ENCODE results near the gene KRTAP2-4. TPM values are rescaled to one million over a fixed set of nuclear protein-coding genes. Genes with fewer than 3 reads are reported as not detected.

Gene KRTAP2-4, protein sequence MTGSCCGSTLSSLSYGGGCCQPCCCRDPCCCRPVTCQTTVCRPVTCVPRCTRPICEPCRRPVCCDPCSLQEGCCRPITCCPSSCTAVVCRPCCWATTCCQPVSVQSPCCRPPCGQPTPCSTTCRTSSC
- not detected in 2 replicates for total RNA-seq

DNA sequence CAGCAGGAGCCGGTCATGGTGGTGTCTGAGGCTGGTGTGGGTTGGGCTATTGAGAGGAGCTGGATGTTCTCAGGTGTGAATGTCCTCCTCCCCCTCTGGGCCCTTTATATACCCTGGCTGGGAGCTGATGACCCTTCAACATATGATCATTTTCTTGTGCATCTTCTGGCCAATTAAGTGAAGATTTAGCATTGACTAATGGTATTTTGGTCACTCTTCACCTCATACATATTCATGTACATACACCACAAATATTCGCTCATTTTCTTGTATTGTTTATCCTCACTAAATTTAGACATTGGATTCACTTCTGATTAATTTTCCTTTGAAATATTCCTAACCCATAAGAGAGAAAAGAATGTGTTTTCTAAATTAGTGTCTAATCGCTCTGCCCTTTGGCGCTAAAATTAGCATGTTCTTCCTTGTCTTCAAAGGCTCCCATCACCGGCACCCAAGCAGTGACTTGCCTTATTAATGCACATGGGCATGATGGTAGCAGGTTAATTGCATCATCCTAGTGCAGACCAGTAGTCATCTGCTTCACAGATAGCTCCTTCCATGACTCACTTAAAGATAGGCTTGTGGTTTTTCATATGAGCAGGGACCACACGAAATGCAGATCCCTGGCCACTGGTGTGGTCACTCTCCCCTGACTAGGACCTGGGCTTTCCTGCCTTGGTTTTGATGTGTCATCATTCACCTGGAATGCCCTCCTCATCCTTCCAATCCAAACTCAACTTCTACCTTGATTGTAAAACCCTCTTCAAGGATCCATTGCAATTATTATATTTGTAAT is at the start of gene KRTAP2-4:
Gene KRTAP2-4 (minus strand): TSS at position 51 of the 796 bp plus-strand sequence. CDS start 34 bp downstream, at position 17.

DNA sequence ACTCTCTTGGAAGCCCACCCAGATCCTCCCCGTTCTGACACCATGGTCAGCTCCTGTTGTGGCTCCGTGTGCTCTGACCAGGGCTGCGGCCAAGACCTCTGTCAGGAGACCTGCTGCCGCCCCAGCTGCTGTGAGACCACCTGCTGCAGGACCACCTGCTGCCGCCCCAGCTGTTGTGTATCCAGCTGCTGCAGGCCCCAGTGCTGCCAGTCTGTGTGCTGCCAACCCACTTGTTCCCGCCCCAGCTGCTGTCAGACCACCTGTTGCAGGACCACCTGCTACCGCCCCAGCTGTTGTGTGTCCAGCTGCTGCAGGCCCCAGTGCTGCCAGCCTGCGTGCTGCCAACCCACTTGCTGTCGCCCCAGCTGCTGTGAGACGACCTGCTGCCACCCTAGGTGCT is 39.7 kb upstream of the KRTAP2-4 start, which contains the start of gene KRTAP4-9:
Gene KRTAP4-9 (plus strand): TSS at position 43 of the 400 bp plus-strand sequence. CDS start 0 bp downstream, at position 43.

DNA sequence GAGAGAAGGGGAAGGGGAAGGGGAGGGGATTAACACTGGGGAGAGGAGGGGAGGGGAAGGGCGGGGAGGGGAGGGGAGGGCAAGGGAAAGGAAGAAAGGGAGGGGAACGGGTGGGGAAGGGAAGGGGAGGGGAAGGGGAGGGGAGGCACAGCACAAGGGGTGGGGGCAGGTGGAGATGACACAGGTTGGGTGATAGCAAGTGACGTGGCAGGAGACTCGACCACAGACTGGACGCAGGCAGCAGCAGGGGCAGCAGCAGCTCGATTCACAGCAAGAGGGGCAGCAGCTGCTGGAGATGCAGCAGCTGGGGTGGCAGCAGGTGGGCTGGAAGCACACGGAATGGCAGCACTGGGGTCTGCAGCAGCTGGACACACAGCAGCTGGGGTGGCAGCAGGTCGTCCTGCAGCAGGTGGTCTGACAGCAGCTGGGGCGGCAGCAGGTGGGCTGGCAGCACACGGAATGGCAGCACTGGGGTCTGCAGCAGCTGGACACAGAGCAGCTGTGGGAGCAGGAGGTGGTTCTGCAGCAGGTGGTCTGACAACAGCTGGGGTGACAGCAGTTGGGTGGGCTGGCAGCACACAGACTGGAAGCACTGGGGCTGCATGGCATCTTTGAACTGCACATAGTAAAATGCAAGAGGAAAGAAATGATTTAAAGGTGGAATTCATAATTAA is 36.0 kb upstream of the KRTAP2-4 start, which contains the start of gene KRTAP4-16:
Gene KRTAP4-16 (minus strand): TSS at position 624 of the 674 bp plus-strand sequence. CDS start 0 bp downstream, at position 624.

DNA sequence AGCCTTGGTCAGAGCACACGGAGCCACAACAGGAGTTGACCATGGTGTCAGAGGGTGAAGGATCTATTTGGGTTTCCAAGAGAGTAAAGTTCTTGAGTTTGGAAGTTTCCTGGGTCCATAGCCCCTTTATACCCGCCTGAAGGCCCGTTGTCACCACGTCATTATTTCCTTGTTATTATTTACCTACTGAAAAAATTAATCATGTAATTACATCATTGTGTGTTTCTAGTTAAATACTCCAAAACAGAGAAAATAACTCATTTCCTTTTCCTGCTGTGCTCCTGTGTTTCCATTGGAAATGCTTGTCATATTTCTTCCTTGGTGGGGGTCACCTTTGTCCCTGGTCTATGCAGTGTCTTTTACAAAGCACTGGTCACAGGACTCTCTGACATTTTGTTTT is 32.4 kb upstream of the KRTAP2-4 start, which contains the start of gene KRTAP4-8:
Gene KRTAP4-8 (minus strand): TSS at position 101 of the 400 bp plus-strand sequence. CDS start 58 bp downstream, at position 43.

DNA sequence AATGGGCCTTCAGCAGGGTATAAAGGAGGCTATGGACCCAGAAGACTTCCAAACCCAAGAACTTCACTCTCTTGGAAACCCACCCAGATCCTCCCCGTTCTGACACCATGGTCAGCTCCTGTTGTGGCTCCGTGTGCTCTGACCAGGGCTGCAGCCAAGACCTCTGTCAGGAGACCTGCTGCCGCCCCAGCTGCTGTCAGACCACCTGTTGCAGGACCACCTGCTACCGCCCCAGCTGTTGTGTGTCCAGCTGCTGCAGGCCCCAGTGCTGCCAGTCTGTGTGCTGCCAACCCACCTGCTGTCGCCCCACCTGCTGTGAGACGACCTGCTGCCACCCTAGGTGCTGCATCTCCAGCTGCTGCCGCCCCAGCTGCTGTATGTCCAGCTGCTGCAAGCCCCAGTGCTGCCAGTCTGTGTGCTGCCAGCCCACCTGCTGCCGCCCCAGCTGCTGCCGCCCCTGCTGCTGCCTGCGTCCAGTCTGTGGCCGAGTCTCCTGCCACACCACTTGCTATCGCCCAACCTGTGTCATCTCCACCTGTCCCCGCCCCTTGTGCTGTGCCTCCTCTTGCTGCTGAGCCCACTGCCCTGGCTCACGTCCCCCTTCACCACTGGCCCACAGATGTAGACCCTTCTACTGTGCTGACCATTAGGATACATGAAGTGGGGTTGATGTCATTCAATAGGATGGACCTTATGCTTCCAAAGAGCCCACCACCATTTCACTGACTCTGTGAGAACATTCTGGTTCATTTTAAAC is 18.6 kb upstream of the KRTAP2-4 start, which contains the start of gene KRTAP4-7:
Gene KRTAP4-7 (plus strand): TSS at position 51 of the 757 bp plus-strand sequence. CDS start 57 bp downstream, at position 108.

DNA sequence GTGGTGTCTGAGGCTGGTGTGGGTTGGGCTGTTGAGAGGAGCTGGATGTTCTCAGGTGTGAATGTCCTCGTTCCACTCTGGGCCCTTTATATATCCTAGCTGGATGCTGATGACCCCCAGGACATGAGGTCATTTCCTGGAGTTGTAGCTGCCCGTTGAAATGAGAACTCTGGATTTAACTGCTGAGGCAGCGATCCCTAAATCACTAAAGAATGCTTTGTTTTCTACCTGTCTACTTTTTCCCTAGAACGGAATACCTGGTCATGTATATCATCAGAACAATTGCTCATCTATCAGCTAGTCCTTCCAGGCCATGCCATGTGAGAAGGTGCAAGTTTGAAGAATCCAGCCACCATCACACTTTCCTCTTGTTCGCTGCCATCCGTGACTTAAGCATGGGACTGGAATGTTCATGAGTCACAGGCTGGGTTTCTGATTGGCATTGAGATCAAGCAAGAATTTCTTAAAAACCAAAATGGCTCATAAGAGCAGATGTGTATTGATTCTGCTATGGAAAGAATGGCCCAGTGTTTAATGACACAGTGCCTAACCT is 5.6 kb downstream of the KRTAP2-4 start, which contains the start of gene KRTAP2-3:
Gene KRTAP2-3 (minus strand): TSS at position 63 of the 553 bp plus-strand sequence. CDS start 64 bp downstream, outside the sequence.

DNA sequence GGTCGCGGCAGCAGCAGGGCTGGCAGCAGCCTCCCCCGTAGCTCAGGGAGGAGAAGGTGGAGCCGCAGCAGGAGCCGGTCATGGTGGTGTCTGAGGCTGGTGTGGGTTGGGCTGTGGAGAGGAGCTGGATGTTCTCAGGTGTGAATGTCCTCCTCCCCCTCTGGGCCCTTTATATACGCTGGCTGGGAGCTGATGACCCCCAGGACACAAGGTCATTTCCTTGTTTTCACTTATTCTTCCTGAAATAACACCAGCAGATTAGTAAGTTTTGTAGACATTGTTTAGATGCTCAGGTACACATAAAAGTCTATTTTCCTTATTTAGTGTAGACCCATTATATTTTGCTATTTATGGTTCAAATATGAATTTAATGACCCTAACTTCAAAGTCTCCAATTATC is 10.5 kb downstream of the KRTAP2-4 start, which contains the start of gene KRTAP2-2:
Gene KRTAP2-2 (minus strand): TSS at position 101 of the 400 bp plus-strand sequence. CDS start 19 bp downstream, at position 82.

DNA sequence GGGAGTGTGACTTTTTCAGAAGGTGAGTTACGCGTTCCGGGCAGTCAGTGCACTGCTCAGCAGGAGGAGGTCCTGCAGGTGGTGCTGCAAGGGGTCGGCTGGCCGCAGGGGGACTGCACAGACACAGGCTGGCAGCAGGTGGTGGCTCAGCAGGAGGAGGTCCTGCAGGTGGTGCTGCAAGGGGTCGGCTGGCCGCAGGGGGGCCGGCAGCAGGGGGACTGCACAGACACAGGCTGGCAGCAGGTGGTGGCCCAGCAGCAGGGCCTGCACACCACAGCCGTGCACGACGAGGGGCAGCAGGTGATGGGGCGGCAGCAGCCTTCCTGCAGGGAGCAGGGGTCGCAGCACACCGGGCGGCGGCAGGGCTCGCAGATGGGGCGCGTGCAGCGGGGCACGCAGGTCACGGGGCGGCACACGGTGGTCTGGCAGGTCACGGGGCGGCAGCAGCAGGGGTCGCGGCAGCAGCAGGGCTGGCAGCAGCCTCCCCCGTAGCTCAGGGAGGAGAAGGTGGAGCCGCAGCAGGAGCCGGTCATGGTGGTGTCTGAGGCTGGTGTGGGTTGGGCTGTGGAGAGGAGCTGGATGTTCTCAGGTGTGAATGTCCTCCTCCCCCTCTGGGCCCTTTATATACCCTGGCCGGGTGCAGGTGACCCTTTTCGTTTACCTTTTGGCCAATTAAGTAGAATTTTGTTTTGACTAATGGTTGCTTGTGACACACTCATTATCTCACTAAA is 18.8 kb downstream of the KRTAP2-4 start, which contains the start of gene KRTAP2-1:
Gene KRTAP2-1 (minus strand): TSS at position 582 of the 731 bp plus-strand sequence. CDS start 49 bp downstream, at position 533.

DNA sequence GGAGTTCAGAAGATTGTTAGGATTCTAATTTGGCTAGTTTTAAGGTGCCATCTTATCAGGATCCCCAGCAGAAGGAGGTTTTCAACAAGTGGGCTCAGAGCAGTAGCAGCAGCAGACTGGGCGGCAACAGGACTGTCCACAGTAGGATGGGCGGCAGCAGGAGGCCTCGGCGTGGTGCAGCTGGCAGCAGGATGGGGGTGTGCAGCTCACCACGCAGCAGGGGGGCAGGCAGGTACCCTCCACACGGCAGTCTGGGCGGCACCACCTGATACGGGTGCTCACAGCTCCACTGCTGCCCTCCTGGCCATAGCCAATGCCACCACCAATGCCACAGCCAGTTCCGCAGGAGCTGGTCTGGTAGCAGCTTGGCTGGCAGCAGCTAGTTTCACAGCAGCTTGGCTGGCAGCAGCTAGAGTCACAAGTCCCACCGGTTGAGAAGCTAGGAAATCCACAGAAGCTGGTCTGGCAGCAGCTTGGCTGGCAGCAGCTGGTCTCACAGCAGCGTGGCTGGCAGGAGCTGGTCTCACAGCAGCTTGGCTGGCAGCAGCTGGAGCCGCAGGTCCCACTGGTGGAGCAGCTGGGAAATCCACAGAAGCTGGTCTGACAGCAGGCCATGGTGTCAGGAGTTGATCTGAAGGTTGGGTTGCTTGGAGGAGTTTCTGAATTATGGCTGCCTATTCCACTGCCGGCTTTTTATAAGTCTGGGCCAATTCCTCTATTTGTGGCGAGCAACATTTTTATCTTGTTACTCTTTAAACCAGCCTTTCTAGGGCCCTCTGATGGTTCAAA is 24.7 kb downstream of the KRTAP2-4 start, which contains the start of gene KRTAP1-1:
Gene KRTAP1-1 (minus strand): TSS at position 668 of the 789 bp plus-strand sequence. CDS start 53 bp downstream, at position 615.

DNA sequence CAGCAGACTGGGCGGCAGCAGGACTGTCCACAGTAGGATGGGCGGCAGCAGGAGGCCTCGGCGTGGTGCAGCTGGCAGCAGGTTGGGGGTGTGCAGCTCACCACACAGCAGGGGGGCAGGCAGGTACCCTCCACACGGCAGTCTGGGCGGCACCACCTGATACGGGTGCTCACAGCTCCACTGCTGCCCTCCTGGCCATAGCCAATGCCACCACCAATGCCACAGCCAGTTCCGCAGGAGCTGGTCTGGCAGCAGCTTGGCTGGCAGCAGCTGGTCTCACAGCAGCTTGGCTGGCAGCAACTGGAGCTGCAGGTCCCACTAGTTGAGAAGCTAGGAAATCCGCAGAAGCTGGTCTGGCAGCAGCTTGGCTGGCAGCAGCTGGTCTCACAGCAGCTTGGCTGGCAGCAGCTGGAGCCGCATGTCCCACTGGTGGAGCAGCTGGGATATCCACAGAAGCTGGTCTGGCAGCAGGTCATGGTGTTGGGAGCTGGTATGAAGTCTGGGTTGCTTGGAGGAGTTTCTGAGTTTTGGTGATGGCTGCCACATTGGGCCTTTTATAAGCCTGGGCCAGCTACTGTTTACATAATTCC is 31.2 kb downstream of the KRTAP2-4 start, which contains the start of gene KRTAP1-3:
Gene KRTAP1-3 (minus strand): TSS at position 529 of the 590 bp plus-strand sequence. CDS start 53 bp downstream, at position 476.

DNA sequence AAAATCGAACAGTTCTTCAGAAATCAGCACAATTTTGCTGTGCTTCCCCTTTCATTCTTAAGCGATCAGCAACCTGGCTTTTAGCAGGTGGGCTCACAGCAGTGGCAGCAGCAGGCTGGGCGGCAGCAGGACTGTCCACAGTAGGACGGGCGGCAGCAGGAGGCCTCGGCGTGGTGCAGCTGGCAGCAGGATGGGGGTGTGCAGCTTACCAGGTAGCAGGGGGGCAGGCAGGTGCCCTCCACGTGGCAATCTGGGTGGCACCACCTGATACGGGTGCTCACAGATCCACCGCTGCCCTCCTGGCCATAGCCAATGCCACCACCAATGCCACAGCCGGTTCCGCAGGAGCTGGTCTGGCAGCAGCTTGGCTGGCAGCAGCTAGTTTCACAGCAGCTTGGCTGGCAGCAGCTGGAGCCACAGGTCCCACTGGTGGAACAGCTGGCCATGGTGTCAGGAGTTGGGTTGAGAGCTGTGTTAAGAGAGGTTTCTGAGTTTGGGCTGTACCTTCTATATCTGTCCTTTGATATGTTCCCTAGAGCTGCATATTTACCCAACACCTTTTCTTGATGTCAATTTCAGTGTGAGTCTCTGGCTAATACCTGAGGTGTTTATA is 35.9 kb downstream of the KRTAP2-4 start, which contains the start of gene KRTAP1-4:
Gene KRTAP1-4 (minus strand): TSS at position 563 of the 613 bp plus-strand sequence. CDS start 117 bp downstream, at position 446.

DNA sequence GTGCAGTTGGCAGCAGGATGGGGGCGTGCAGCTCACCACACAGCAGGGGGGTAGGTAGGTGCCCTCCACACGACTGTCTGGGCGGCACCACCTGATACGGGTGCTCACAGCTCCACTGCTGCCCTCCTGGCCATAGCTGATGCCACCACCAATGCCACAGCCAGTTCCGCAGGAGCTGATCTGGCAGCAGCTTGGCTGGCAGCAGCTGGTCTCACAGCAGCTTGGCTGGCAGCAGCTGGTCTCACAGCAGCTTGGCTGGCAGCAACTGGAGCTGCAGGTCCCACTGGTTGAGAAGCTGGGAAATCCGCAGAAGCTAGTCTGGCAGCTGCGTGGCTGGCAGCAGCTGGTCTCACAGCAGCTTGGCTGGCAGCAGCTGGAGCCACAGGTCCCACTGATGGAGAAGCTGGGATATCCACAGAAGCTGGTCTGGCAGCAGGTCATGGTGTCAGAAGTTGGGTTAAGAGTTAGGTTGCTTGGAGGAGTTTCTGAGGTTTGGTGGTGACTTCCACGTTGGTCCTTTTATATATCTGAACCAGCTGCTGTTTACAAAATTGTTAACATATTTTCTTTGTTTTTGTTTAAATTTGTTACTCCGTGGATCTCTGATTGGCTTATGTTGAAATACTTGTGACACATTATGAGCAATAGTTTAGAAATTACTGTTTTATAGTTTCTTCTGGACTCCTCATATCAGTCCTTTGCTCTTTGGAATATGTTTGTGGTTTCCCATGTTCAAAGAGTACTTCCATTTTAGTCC is 38.8 kb downstream of the KRTAP2-4 start, which contains the start of gene KRTAP1-5:
Gene KRTAP1-5 (minus strand): TSS at position 494 of the 757 bp plus-strand sequence. CDS start 53 bp downstream, at position 441.

Other genes with a start within 250 kb of the KRTAP2-4 start
- 1.5 and 3.5 TPM in 2 replicates for gene KRT10, start 243.3 kb downstream of the KRTAP2-4 start, total RNA-seq
- gene KRT12, start 198.7 kb downstream of the KRTAP2-4 start, total RNA-seq: not detected in 2 replicates
- not detected in 2 replicates for gene KRT20, start 180.6 kb downstream of the KRTAP2-4 start, total RNA-seq
- 0.17 and 0.87 TPM in 2 replicates for gene KRT23, start 128.2 kb downstream of the KRTAP2-4 start, total RNA-seq
- gene KRT39, start 98.9 kb downstream of the KRTAP2-4 start, total RNA-seq: not detected in 2 replicates
- gene KRT40, start 81.6 kb downstream of the KRTAP2-4 start, total RNA-seq: not detected in 2 replicates
- gene KRTAP3-3, start 71.7 kb downstream of the KRTAP2-4 start, total RNA-seq: not detected in 2 replicates
- not detected in 2 replicates for gene KRTAP3-2, start 66.0 kb downstream of the KRTAP2-4 start, total RNA-seq
- not detected in 2 replicates for gene KRTAP3-1, start 56.8 kb downstream of the KRTAP2-4 start, total RNA-seq
- gene KRTAP1-5, start 38.7 kb downstream of the KRTAP2-4 start, total RNA-seq: 2.2 TPM in 1 of 2 replicates, not detected in the other
- not detected in 2 replicates for gene KRTAP1-4, start 35.7 kb downstream of the KRTAP2-4 start, total RNA-seq
- gene KRTAP1-3, start 31.0 kb downstream of the KRTAP2-4 start, total RNA-seq: not detected in 2 replicates
- gene KRTAP1-1, start 24.4 kb downstream of the KRTAP2-4 start, total RNA-seq: not detected in 2 replicates
- gene KRTAP2-1, start 18.6 kb downstream of the KRTAP2-4 start, total RNA-seq: not detected in 2 replicates
- gene KRTAP2-2, start 10.6 kb downstream of the KRTAP2-4 start, total RNA-seq: not detected in 2 replicates
- not detected in 2 replicates for gene KRTAP2-3, start 5.8 kb downstream of the KRTAP2-4 start, total RNA-seq
- gene KRTAP4-7, start 18.3 kb upstream of the KRTAP2-4 start, total RNA-seq: not detected in 2 replicates
- gene KRTAP4-8, start 32.3 kb upstream of the KRTAP2-4 start, total RNA-seq: not detected in 2 replicates
- gene KRTAP4-16, start 36.3 kb upstream of the KRTAP2-4 start, total RNA-seq: not detected in 2 replicates
- not detected in 2 replicates for gene KRTAP4-9, start 39.5 kb upstream of the KRTAP2-4 start, total RNA-seq
- gene KRTAP4-11, start 52.5 kb upstream of the KRTAP2-4 start, total RNA-seq: not detected in 2 replicates
- not detected in 2 replicates for gene KRTAP4-12, start 58.3 kb upstream of the KRTAP2-4 start, total RNA-seq
- gene KRTAP4-6, start 74.7 kb upstream of the KRTAP2-4 start, total RNA-seq: not detected in 2 replicates
- not detected in 2 replicates for gene KRTAP4-5, start 83.9 kb upstream of the KRTAP2-4 start, total RNA-seq
- not detected in 2 replicates for gene KRTAP4-4, start 94.9 kb upstream of the KRTAP2-4 start, total RNA-seq
- not detected in 2 replicates for gene KRTAP4-3, start 102.3 kb upstream of the KRTAP2-4 start, total RNA-seq
- gene KRTAP4-2, start 112.3 kb upstream of the KRTAP2-4 start, total RNA-seq: not detected in 2 replicates
- not detected in 2 replicates for gene KRTAP4-1, start 119.0 kb upstream of the KRTAP2-4 start, total RNA-seq
- gene KRTAP9-1, start 124.0 kb upstream of the KRTAP2-4 start, total RNA-seq: not detected in 2 replicates
- not detected in 2 replicates for gene KRTAP9-2, start 160.8 kb upstream of the KRTAP2-4 start, total RNA-seq
- not detected in 2 replicates for gene KRTAP9-3, start 166.6 kb upstream of the KRTAP2-4 start, total RNA-seq
- not detected in 2 replicates for gene KRTAP9-8, start 172.1 kb upstream of the KRTAP2-4 start, total RNA-seq
- not detected in 2 replicates for gene KRTAP9-4, start 183.8 kb upstream of the KRTAP2-4 start, total RNA-seq
- gene KRTAP9-9, start 189.5 kb upstream of the KRTAP2-4 start, total RNA-seq: not detected in 2 replicates
- gene KRTAP9-6, start 199.5 kb upstream of the KRTAP2-4 start, total RNA-seq: not detected in 2 replicates
- gene KRTAP9-7, start 209.8 kb upstream of the KRTAP2-4 start, total RNA-seq: not detected in 2 replicates
- gene KRTAP29-1, start 237.0 kb upstream of the KRTAP2-4 start, total RNA-seq: not detected in 2 replicates
- gene KRTAP16-1, start 243.4 kb upstream of the KRTAP2-4 start, total RNA-seq: not detected in 2 replicates
- gene KRTAP17-1, start 249.8 kb upstream of the KRTAP2-4 start, total RNA-seq: not detected in 2 replicates

All from smooth muscle cell of trachea (primary cell).